OCI-LY7 (cell line): ENCODE data around the gene PLD5.
"Not testable (repeated sequence)": the region's sequence is repeated elsewhere in the genome, so short reads cannot be mapped to it uniquely, and the experiment has no call there.

Source experiments
- EZH2phosphoT487 ChIP-seq: fragments of 200-600 bp; sonication (generic); IDR thresholded peaks from 2 replicates; pipeline ENCODE4 v1.6.1; 2018; ENCODE audit warnings: low read depth, borderline replicate concordance, mild to moderate bottlenecking, mixed run types, antibody characterized with exemption, low read length, moderate library complexity, mixed read lengths
- TF ChIP-seq, protein P1 (sequence below): fragments of 200-600 bp; sonication (generic); conservative IDR thresholded peaks from 2 replicates; pipeline ENCODE4 v1.5.1; 2014; ENCODE audit warnings: mild to moderate bottlenecking, antibody characterized with exemption, low read length, moderate library complexity, mixed read lengths

DNA sequence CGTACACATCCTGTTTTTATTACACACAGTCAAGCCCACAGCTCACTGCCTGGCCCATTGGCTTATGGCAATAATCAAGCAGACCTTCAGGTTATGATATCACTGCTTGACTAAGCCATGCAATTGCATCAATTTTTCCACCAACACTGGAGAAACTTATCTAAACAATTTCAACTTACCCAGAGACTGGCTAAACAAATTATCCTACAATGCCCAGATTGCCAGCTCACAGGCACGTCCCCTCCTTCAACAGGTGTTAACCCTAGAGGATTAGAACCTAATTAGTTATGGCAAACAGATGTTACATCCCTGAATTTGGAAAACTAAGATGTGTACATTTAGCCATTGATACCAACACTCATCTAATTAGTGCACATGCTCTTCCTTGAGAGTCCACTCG is 310.0 kb downstream of the PLD5 start:
- TF ChIP-seq, protein P1, sequence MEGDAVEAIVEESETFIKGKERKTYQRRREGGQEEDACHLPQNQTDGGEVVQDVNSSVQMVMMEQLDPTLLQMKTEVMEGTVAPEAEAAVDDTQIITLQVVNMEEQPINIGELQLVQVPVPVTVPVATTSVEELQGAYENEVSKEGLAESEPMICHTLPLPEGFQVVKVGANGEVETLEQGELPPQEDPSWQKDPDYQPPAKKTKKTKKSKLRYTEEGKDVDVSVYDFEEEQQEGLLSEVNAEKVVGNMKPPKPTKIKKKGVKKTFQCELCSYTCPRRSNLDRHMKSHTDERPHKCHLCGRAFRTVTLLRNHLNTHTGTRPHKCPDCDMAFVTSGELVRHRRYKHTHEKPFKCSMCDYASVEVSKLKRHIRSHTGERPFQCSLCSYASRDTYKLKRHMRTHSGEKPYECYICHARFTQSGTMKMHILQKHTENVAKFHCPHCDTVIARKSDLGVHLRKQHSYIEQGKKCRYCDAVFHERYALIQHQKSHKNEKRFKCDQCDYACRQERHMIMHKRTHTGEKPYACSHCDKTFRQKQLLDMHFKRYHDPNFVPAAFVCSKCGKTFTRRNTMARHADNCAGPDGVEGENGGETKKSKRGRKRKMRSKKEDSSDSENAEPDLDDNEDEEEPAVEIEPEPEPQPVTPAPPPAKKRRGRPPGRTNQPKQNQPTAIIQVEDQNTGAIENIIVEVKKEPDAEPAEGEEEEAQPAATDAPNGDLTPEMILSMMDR: not testable (repeated sequence)
- not testable (repeated sequence) for TF ChIP-seq EZH2phosphoT487
